Bronchus fibroblast of lung (primary cell): ENCODE results near the gene GRIK5. TPM values are rescaled to one million over a fixed set of nuclear protein-coding genes. Genes with fewer than 3 reads are reported as not detected.

ENCODE experiments used
- total RNA-seq: library from RNA; depleted of rRNA; stranded (reverse); fragments of >200 nt; gene quantifications from 2 replicates; pipeline ENCODE4 v1.2.3, GENCODE V29; 2015

GRIK5 gene, protein sequence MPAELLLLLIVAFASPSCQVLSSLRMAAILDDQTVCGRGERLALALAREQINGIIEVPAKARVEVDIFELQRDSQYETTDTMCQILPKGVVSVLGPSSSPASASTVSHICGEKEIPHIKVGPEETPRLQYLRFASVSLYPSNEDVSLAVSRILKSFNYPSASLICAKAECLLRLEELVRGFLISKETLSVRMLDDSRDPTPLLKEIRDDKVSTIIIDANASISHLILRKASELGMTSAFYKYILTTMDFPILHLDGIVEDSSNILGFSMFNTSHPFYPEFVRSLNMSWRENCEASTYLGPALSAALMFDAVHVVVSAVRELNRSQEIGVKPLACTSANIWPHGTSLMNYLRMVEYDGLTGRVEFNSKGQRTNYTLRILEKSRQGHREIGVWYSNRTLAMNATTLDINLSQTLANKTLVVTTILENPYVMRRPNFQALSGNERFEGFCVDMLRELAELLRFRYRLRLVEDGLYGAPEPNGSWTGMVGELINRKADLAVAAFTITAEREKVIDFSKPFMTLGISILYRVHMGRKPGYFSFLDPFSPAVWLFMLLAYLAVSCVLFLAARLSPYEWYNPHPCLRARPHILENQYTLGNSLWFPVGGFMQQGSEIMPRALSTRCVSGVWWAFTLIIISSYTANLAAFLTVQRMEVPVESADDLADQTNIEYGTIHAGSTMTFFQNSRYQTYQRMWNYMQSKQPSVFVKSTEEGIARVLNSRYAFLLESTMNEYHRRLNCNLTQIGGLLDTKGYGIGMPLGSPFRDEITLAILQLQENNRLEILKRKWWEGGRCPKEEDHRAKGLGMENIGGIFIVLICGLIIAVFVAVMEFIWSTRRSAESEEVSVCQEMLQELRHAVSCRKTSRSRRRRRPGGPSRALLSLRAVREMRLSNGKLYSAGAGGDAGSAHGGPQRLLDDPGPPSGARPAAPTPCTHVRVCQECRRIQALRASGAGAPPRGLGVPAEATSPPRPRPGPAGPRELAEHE
- 0.34 and 1.0 TPM in 2 replicates for total RNA-seq

DNA sequence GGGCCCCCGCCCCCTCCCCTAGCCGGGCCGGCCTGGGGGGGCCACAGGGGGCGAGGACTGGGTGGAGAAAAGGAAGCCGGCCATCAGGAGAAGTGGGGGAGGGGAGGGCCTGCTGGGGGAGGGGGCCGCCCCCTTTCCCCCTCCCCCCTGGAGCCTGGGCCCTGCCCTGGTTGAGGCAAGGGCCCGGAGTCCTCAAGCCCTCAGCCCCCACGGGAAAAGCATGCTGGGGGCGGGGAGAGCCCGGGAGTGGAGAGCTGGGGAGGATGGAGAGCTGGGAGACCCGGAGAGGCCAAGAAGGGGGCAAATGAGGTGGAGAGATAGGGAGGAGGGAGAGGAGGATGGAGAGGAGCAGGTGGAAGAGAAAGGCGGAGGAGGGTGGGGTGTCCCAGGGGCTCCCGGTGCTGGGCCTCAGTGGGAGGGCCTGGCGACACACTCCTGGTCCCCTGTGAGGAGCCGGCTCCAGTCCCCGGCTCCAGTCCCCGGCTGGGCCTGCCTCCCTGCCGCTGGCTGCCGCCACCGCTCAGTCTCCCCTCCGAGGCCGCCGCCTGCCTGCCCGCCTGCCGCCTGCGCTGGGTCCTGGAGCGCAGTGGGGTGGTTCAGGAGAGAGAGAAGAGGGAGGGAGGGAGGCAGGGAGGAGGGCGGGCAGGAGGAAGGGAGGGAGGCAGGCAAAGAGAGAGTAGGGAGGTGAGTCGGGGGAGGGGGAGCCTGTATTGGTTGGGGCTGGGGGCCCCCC lies at the start of gene GRIK5:
TSS of gene GRIK5 (minus strand) at position 588 of the 733 bp plus-strand sequence. CDS start 4,436 bp downstream, outside the sequence.

DNA sequence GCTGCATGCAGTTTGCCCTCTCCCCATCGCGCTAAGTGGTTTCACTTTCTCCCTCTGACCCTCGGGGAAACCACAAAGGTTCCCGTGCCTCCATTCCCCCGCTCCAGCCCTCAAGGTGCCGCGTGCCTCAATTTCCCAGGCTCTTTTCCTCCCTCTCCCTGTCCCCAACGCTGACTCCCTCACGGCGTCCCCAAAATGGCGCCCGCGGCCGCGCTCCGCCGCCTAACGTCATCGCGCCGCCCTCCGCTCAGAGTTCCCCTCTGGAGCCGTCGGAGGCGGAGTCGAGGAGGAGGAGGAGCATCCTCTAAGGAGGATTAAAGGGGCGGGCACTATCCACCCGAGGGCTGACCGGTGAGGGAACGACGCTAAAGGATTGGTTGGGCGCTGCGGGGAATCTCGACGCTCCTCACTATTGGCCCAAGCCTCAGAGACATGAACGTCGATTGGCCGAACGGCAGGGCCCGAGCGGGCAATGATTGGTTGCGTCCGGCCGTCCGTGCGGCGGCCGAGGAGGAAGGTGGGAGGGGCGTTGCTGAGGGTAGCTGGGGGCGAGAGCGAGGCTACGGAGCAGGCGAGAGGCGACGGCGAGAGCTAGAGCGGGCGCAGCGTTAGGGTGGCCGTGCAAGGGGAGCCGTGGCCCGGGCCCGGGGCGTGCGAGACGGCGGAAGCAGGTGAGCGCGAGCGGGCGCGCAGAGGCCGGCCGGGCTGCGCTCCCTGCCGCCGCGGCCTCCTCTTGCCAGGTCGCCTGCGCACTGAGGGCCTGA lies 5.8 kb upstream of the GRIK5 start, which contains the start of gene ZNF574:
TSS of gene ZNF574 (plus strand) at position 551 of the 764 bp plus-strand sequence. CDS start 2,441 bp downstream, outside the sequence.

GRCh38 chr19:41993612-41994483 lies 76.2 kb downstream of the GRIK5 start, which contains the start of gene ATP1A3:
ATP1A3 (minus strand) TSS chr19:41994230; CDS start chr19:41994076, 154 bp downstream.

GRCh38 chr19:41959056-41960053 lies 110.7 kb downstream of the GRIK5 start, which contains the start of gene RABAC1:
RABAC1 (minus strand) TSS chr19:41959321; CDS start chr19:41959292, 29 bp downstream.

Other genes with a start within 250 kb of the GRIK5 start
- not detected in 2 replicates for gene LYPD4, start 225.5 kb downstream of the GRIK5 start, total RNA-seq
- not detected in 2 replicates for gene DMRTC2, start 225.2 kb downstream of the GRIK5 start, total RNA-seq
- gene RPS19, start 210.0 kb downstream of the GRIK5 start, total RNA-seq, result 1,890 and 2,099 TPM in 2 replicates
- under 0.01 and 0.45 TPM in 2 replicates for gene CD79A, start 192.9 kb downstream of the GRIK5 start, total RNA-seq
- 54.0 and 56.3 TPM in 2 replicates for gene ARHGEF1, start 187.0 kb downstream of the GRIK5 start, total RNA-seq
- gene ERFL, start 141.8 kb downstream of the GRIK5 start, total RNA-seq, result under 0.01 TPM in 2 replicates
- 280 and 302 TPM in 2 replicates for gene RABAC1, start 110.9 kb downstream of the GRIK5 start, total RNA-seq
- gene ATP1A3, start 76.0 kb downstream of the GRIK5 start, total RNA-seq, result 0.15 and 0.17 TPM in 2 replicates
- 16.3 and 16.4 TPM in 2 replicates for gene ZNF574, start 6.0 kb upstream of the GRIK5 start, total RNA-seq
- gene POU2F2, start 62.2 kb upstream of the GRIK5 start, total RNA-seq, result 0.17 and 1.2 TPM in 2 replicates
- gene DEDD2, start 147.5 kb upstream of the GRIK5 start, total RNA-seq, result 25.0 and 25.7 TPM in 2 replicates
- 7.9 and 8.0 TPM in 2 replicates for gene ZNF526, start 150.1 kb upstream of the GRIK5 start, total RNA-seq
- 19.3 and 20.3 TPM in 2 replicates for gene GSK3A, start 172.4 kb upstream of the GRIK5 start, total RNA-seq
- 45.9 and 47.0 TPM in 2 replicates for gene ERF, start 184.9 kb upstream of the GRIK5 start, total RNA-seq
- 53.2 and 53.3 TPM in 2 replicates for gene CIC, start 199.0 kb upstream of the GRIK5 start, total RNA-seq
- 0.84 and 1.0 TPM in 2 replicates for gene PRR19, start 231.9 kb upstream of the GRIK5 start, total RNA-seq
- gene PAFAH1B3, start 232.4 kb upstream of the GRIK5 start, total RNA-seq, result 88.8 and 92.5 TPM in 2 replicates
- 0.17 TPM in 1 of 2 replicates, not detected in the other for gene TMEM145, start 243.1 kb upstream of the GRIK5 start, total RNA-seq